IMR-90 (cell line): ENCODE data around the gene ANKRD34B. TPM values are rescaled to one million over a fixed set of nuclear protein-coding genes. Genes with fewer than 3 reads are reported as not detected.
"Not testable (repeated sequence)": the region's sequence is repeated elsewhere in the genome, so short reads cannot be mapped to it uniquely, and the experiment has no call there.

Experiments
- ATAC-seq: fragments of 200-7000 bp; cut with Tn5 transposase; 2 replicates; pipeline ENCODE4 v1.9.1; 2020; ENCODE audit warnings: low read depth, mild to moderate bottlenecking, moderate library complexity
- BruUV-seq: library from RNA; stranded (reverse); fragments of 400-500 nt; replicated peaks from 2 replicates; lab custom pipeline; 2021; lab: Mats Ljungman, UMichigan
- CTCF ChIA-PET: fragments of 300-600 bp; formaldehyde crosslinking; extraction: SDS; loops from one replicate; lab custom pipeline; 2021; ENCODE audit warnings: antibody characterized with exemption; lab: Yijun Ruan, JAX
- POLR2A ChIA-PET: fragments of 300-600 bp; sonication (Branson Sonifier 250); formaldehyde crosslinking; loops from one replicate; lab custom pipeline; 2022; ENCODE audit warnings: antibody characterized with exemption; ENCODE audit not compliant: unreplicated experiment; lab: Charles Lee
- DNase-seq: peaks from one replicate; pipeline ENCODE4 v3.0.0; 2013
- H2AFZ ChIP-seq: replicated peaks from 2 replicates; pipeline ENCODE3; 2013; ENCODE audit warnings: low read length, mild to moderate bottlenecking; ENCODE audit not compliant: poor library complexity
- H2AK5ac ChIP-seq: 2 replicates; pipeline ENCODE4 v1.6.1; 2013; ENCODE audit warnings: low read depth, low read length, inconsistent platforms
- H2AK9ac ChIP-seq: replicated peaks from 2 replicates; pipeline ENCODE3; 2013; ENCODE audit warnings: mild to moderate bottlenecking, low read depth, low read length, moderate library complexity; ENCODE audit not compliant: poor library complexity
- H2BK120ac ChIP-seq: 2 replicates; pipeline ENCODE4 v1.6.1; 2013; ENCODE audit warnings: low read depth, low read length, inconsistent platforms
- H2BK15ac ChIP-seq: 3 replicates; pipeline ENCODE4 v1.6.1; 2013; ENCODE audit warnings: low read depth, low read length, inconsistent platforms
- H2BK20ac ChIP-seq: 2 replicates; pipeline ENCODE4 v1.6.1; 2013; ENCODE audit warnings: low read depth, mild to moderate bottlenecking, inconsistent platforms, low read length, moderate library complexity
- H2BK5ac ChIP-seq: 2 replicates; pipeline ENCODE4 v1.6.1; 2013; ENCODE audit warnings: mild to moderate bottlenecking, low read depth, low read length, inconsistent platforms; ENCODE audit not compliant: poor library complexity, severe bottlenecking
- H3K14ac ChIP-seq: replicated peaks from 2 replicates; pipeline ENCODE4 v1.6.1; 2013; ENCODE audit warnings: low read depth, low read length, inconsistent platforms
- H3K18ac ChIP-seq: 2 replicates; pipeline ENCODE4 v1.6.1; 2013; ENCODE audit warnings: low read depth, low read length, control low read depth
- H3K23ac ChIP-seq: 2 replicates; pipeline ENCODE4 v1.6.1; 2013; ENCODE audit warnings: low read depth, low read length, inconsistent platforms
- H3K27ac ChIP-seq: 2 replicates; pipeline ENCODE4 v1.5.1; 2013; ENCODE audit warnings: mild to moderate bottlenecking, control low read depth, low read length; ENCODE audit not compliant: insufficient read depth
- H3K27me3 ChIP-seq: 2 replicates; pipeline ENCODE4 v1.6.1; 2013; ENCODE audit warnings: low read length; ENCODE audit not compliant: control insufficient read depth, insufficient read depth
- H3K36me3 ChIP-seq: 2 replicates; pipeline ENCODE4 v1.6.1; 2013; ENCODE audit warnings: low read length, mixed read lengths; ENCODE audit not compliant: control insufficient read depth, insufficient read depth
- H3K4ac ChIP-seq: 2 replicates; pipeline ENCODE4 v1.6.1; 2013; ENCODE audit warnings: low read depth, low read length, inconsistent platforms
- H3K4me1 ChIP-seq: 2 replicates; pipeline ENCODE4 v1.6.1; 2013; ENCODE audit warnings: low read length, mixed read lengths; ENCODE audit not compliant: control insufficient read depth, insufficient read depth
- H3K4me2 ChIP-seq: 2 replicates; pipeline ENCODE4 v1.6.1; 2013; ENCODE audit warnings: low read depth, mild to moderate bottlenecking, control low read depth, low read length, moderate library complexity
- H3K4me3 ChIP-seq: 2 replicates; pipeline ENCODE4 v1.5.1; 2013; ENCODE audit warnings: low read depth, mild to moderate bottlenecking, control low read depth, low read length, moderate library complexity; ENCODE audit not compliant: insufficient read depth
- H3K56ac ChIP-seq: 2 replicates; pipeline ENCODE4 v1.6.1; 2013; ENCODE audit warnings: low read length, inconsistent platforms; ENCODE audit not compliant: insufficient read depth; ENCODE audit errors: extremely low read depth
- H3K79me1 ChIP-seq, 2 experiments: 2 replicates each; pipeline ENCODE4 v1.6.1; 2013; ENCODE audit warnings: low read length in 2 of 2, inconsistent platforms in 1 of 2, low read depth in 1 of 2
- H3K9ac ChIP-seq: 2 replicates; pipeline ENCODE4 v1.6.1; 2013; ENCODE audit warnings: low read depth, low read length, control low read depth
- H3K9me1 ChIP-seq: 2 replicates; pipeline ENCODE4 v1.6.1; 2013; ENCODE audit warnings: low read length, inconsistent platforms; ENCODE audit not compliant: insufficient read depth
- H3K9me3 ChIP-seq: 2 replicates; pipeline ENCODE4 v1.6.1; 2013; ENCODE audit warnings: low read length; ENCODE audit not compliant: control insufficient read depth, insufficient read depth
- H4K20me1 ChIP-seq: 2 replicates; pipeline ENCODE4 v1.6.1; 2013; ENCODE audit warnings: low read length, inconsistent platforms; ENCODE audit not compliant: insufficient read depth
- H4K5ac ChIP-seq: 2 replicates; pipeline ENCODE4 v1.6.1; 2013; ENCODE audit warnings: mild to moderate bottlenecking, low read depth, low read length, control low read depth
- H4K8ac ChIP-seq, 2 experiments: 2 replicates each; pipeline ENCODE4 v1.6.1; 2013; ENCODE audit warnings: low read depth in 2 of 2, low read length in 2 of 2, control low read depth in 1 of 2, inconsistent platforms in 1 of 2
- H4K91ac ChIP-seq: 2 replicates; pipeline ENCODE4 v1.6.1; 2013; ENCODE audit warnings: low read depth, low read length, inconsistent platforms; ENCODE audit not compliant: insufficient read depth
- CHD1 ChIP-seq: IDR thresholded peaks from 2 replicates; pipeline ENCODE4 v1.6.1; 2012; ENCODE audit warnings: low read depth, low read length, improper control_type of control experiment
- MXI1 ChIP-seq: IDR thresholded peaks from 2 replicates; pipeline ENCODE4 v1.6.1; 2012; ENCODE audit warnings: low read depth, mild to moderate bottlenecking, low read length, moderate library complexity, borderline replicate concordance
- NFE2L2 ChIP-seq: fragments of 150-350 bp; IDR thresholded peaks from 2 replicates; pipeline ENCODE4 v1.6.1; 2016; ENCODE audit warnings: low read depth, mild to moderate bottlenecking, low read length
- POLR2A ChIP-seq: IDR thresholded peaks from 2 replicates; pipeline ENCODE4 v1.6.1; 2012; ENCODE audit warnings: mild to moderate bottlenecking, low read depth, low read length
- RAD21 ChIP-seq: IDR thresholded peaks from 2 replicates; pipeline ENCODE4 v1.6.1; 2012; ENCODE audit warnings: low read length, improper control_type of control experiment
- RCOR1 ChIP-seq: IDR thresholded peaks from 2 replicates; pipeline ENCODE4 v1.6.1; 2012; ENCODE audit warnings: mild to moderate bottlenecking, low read length, improper control_type of control experiment; ENCODE audit not compliant: insufficient replicate concordance
- WGBS, 2 experiments: methylation state at CpG; one replicate each; pipeline versions ENCODE4 v1.1.5 to v1.1.7; 2013; ENCODE audit warnings: missing lambda C conversion rate in 2 of 2; ENCODE audit not compliant: insufficient read length in 1 of 2; ENCODE audit errors: extremely low coverage in 2 of 2; 5-methylcytosine and 5-hydroxymethylcytosine counted together
- dilution Hi-C: fragments of 300-500 bp; cut with HindIII; formaldehyde crosslinking; loops from one replicate; pipeline ENCODE4 v1.14.3; 2018; ENCODE audit warnings: low sequenced_read_pairs; ENCODE audit not compliant: unreplicated experiment
- in situ Hi-C: fragments of 300-500 bp; cut with MboI; formaldehyde crosslinking; loops from 3 replicates; pipeline ENCODE4 v1.14.3; 2019; ENCODE audit warnings: low sequenced_read_pairs, inconsistent platforms, mixed read lengths
- intact Hi-C: fragments of 100-400 bp; cut with micrococcal nuclease; formaldehyde crosslinking; loops from 2 replicates; pipeline ENCODE4 v1.10.0; 2022
- polyA plus RNA-seq, 3 experiments: library from polyadenylated mRNA; depleted of rRNA; stranded (reverse); fragments of >200 nt; gene quantifications; 2 replicates each; pipeline ENCODE4 v1.2.3, GENCODE V29; 2012; ENCODE audit warnings: low replicate concordance in 1 of 3
- total RNA-seq: library from RNA; depleted of rRNA; stranded (reverse); fragments of >200 nt; gene quantifications from 2 replicates; pipeline ENCODE4 v1.2.3, GENCODE V29; 2012
- TF ChIP-seq, protein P1 (sequence below): conservative IDR thresholded peaks from 2 replicates; pipeline ENCODE4 v1.5.1; 2012; ENCODE audit warnings: mild to moderate bottlenecking, low read depth, low read length, improper control_type of control experiment

ANKRD34B gene
- total and polyA plus RNA-seq, 2 of the 4 experiments (the other 2 are of a cell fraction), result not detected

- POLR2A ChIA-PET, result no interaction called here
- in situ Hi-C loops, result no loop called here
- dilution Hi-C loops, result no loop called here
Measured at GRCh38 chr5:80584770-80585169, 14.7 kb upstream of the ANKRD34B start.

DNA sequence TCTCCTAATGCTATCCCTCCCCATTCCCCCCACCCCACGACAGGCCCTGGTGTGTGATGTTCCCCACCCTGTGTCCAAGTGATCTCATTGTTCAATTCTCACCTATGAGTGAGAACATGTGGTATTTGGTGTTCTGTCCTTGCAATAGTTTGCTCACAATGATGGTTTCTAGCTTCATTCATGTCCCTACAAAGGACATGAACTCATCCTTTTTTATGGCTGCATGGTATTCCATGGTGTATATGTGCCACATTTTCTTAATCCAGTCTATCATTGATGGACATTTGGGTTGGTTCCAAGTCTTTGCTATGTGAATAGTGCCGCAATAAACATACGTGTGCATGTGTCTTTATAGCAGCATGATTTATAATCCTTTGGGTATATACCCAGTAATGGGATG lies 10.2 kb upstream of the ANKRD34B start:
- H2AFZ ChIP-seq, H3K9me1 ChIP-seq, H3K4me1 ChIP-seq, H3K27ac ChIP-seq, H3K14ac ChIP-seq, DNase-seq, dilution Hi-C loops, H4K8ac ChIP-seq, H2AK9ac ChIP-seq, H2BK5ac ChIP-seq, H3K18ac ChIP-seq, H3K9me3 ChIP-seq, H4K91ac ChIP-seq, H2BK15ac ChIP-seq, H3K36me3 ChIP-seq, intact Hi-C loops, H3K4me3 ChIP-seq, H3K4ac ChIP-seq, ATAC-seq, H3K4me2 ChIP-seq, H3K9ac ChIP-seq, in situ Hi-C loops, CTCF ChIA-PET, H4K5ac ChIP-seq, POLR2A ChIA-PET, BruUV-seq, H2AK5ac ChIP-seq, H3K79me1 ChIP-seq, H2BK120ac ChIP-seq, H3K27me3 ChIP-seq, H3K23ac ChIP-seq, H4K20me1 ChIP-seq, H2BK20ac ChIP-seq, H3K56ac ChIP-seq: not testable (repeated sequence)
- WGBS, 2 experiments, result no CpG with 5 or more reads among the region's 3 CpGs

More at GRCh38 chr5:80584770-80585169, 14.7 kb upstream of the ANKRD34B start:
- Histone ChIP-seq H2BK120ac (no peak overlapping the region), H3K56ac (no peak overlapping the region), H4K5ac (no peak overlapping the region), H3K23ac (no peak overlapping the region), H3K9me1 (no peaks in the 10 kb centered on the region), H3K4me1 (no peaks in the 10 kb centered on the region), H3K4me3 (no peak overlapping the region), H3K4ac (no peak overlapping the region), H3K27me3 (no peaks in the 10 kb centered on the region; the same call in 1 of the 2 replicates), H4K91ac (no peak overlapping the region), H4K8ac (no peak overlapping the region), H3K79me1 (no peaks in the 10 kb centered on the region), H3K14ac (no peak overlapping the region), H3K9me3 (no peaks in the 10 kb centered on the region), H2BK5ac (no peak overlapping the region), H3K4me2 (no peak overlapping the region), H3K36me3 (no peaks in the 10 kb centered on the region), H2BK15ac (no peak overlapping the region), H3K27ac (no peak overlapping the region), H3K9ac (no peak overlapping the region), H3K18ac (no peak overlapping the region), H2AFZ (no peak overlapping the region), H2AK9ac (peak overlapping the region; percentile 28), H4K20me1 (no peaks in the 10 kb centered on the region), H2AK5ac (no peak overlapping the region), H2BK20ac (no peak overlapping the region)
- ATAC-seq, result no peak
- no peak for DNase-seq
- CTCF ChIA-PET, result no interaction called here
- TF ChIP-seq, protein P1, sequence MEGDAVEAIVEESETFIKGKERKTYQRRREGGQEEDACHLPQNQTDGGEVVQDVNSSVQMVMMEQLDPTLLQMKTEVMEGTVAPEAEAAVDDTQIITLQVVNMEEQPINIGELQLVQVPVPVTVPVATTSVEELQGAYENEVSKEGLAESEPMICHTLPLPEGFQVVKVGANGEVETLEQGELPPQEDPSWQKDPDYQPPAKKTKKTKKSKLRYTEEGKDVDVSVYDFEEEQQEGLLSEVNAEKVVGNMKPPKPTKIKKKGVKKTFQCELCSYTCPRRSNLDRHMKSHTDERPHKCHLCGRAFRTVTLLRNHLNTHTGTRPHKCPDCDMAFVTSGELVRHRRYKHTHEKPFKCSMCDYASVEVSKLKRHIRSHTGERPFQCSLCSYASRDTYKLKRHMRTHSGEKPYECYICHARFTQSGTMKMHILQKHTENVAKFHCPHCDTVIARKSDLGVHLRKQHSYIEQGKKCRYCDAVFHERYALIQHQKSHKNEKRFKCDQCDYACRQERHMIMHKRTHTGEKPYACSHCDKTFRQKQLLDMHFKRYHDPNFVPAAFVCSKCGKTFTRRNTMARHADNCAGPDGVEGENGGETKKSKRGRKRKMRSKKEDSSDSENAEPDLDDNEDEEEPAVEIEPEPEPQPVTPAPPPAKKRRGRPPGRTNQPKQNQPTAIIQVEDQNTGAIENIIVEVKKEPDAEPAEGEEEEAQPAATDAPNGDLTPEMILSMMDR, result no peak
- no peak for TF ChIP-seq NFE2L2
- no peak for TF ChIP-seq RCOR1
- no peak for TF ChIP-seq CHD1
- TF ChIP-seq POLR2A, result no peak
- no peak for TF ChIP-seq MXI1
- TF ChIP-seq RAD21, result no peak
- BruUV-seq, result no TSS peak
- intact Hi-C loops, result no loop called here
- WGBS, 2 experiments, result no CpG with 5 or more reads among the region's 6 CpGs
